GM10248 (cell line): ENCODE data around the gene CELSR3.

Experiments used
- CTCF ChIA-PET: fragments of 300-600 bp; sonication (Branson Sonifier 250); formaldehyde crosslinking; extraction: SDS; loops from one replicate; lab custom pipeline; 2021; ENCODE audit warnings: antibody characterized with exemption; lab: Yijun Ruan, JAX
- POLR2A ChIA-PET: fragments of 350-650 bp; sonication (Branson Sonifier 250); formaldehyde crosslinking; extraction: SDS; loops from one replicate; lab custom pipeline; 2020; ENCODE audit warnings: antibody characterized with exemption; lab: Yijun Ruan, JAX
- DNase-seq: peaks from one replicate; pipeline ENCODE4 v3.0.0; 2012; ENCODE audit errors: extremely low spot score
- CTCF ChIP-seq: IDR thresholded peaks from 2 replicates; pipeline ENCODE4 v1.5.1; 2012; ENCODE audit warnings: mild to moderate bottlenecking, low read depth; ENCODE audit errors: extremely low read depth, missing control alignments, control extremely low read depth

The CELSR3 gene

GRCh38 chr3:48635222-48636021 lies 27.3 kb downstream of the CELSR3 start, which contains the start of gene SLC26A6:
SLC26A6 (minus strand) TSS chr3:48635461; CDS start chr3:48635393, 68 bp downstream.
- POLR2A ChIA-PET: interaction anchor here (0.7 to 1.1 kb wide), 6 partner anchors 8 to 53 kb away, joined by 3 to 4 read pairs (median 3); no protein-coding TSS in a partner anchor
- DNase-seq: peak; percentile 100
- CTCF ChIA-PET: interaction anchor here (0.9 to 3.6 kb wide), 31 partner anchors 10 to 368 kb away, joined by 3 to 43 read pairs (median 5); partner anchors contain the start of genes CELSR3 and UQCRC1
- TF ChIP-seq CTCF: peak; percentile 74

GRCh38 chr3:48634661-48635221 lies 27.9 kb downstream of the CELSR3 start:
- peak; percentile 75 for DNase-seq
- POLR2A ChIA-PET: interaction anchor here (0.8 to 1.1 kb wide), 3 partner anchors 7 to 54 kb away, joined by 3 read pairs; no protein-coding TSS in a partner anchor
- TF ChIP-seq CTCF: no peak
- CTCF ChIA-PET: interaction anchor here (0.9 to 3.6 kb wide), 26 partner anchors 10 to 367 kb away, joined by 3 to 43 read pairs (median 6); partner anchors contain the start of genes CELSR3 and UQCRC1

GRCh38 chr3:48633743-48634142 lies 28.9 kb downstream of the CELSR3 start:
- CTCF ChIA-PET: interaction anchor here (1.8 to 3.6 kb wide), 6 partner anchors 9 to 233 kb away, joined by 5 to 43 read pairs (median 17); no protein-coding TSS in a partner anchor
- DNase-seq: no peak
- POLR2A ChIA-PET: no interaction called here
- no peak for TF ChIP-seq CTCF

- POLR2A ChIA-PET: no interaction called here
- no peak for TF ChIP-seq CTCF
- DNase-seq: no peak
- CTCF ChIA-PET: interaction anchor here (1.8 to 3.6 kb wide), 5 partner anchors 8 to 233 kb away, joined by 7 to 43 read pairs (median 18); no protein-coding TSS in a partner anchor
These were observed 29.4 kb downstream of the CELSR3 start for GRCh38 chr3:48633256-48633655.

GRCh38 chr3:48631516-48632448 lies 30.9 kb downstream of the CELSR3 start:
- POLR2A ChIA-PET: no interaction called here
- TF ChIP-seq CTCF: no peak
- CTCF ChIA-PET: interaction anchor here (1.2 kb wide), 1 partner anchor 75 kb away, joined by 3 read pairs; the partner anchor contains the start of gene PFKFB4
- no peak for DNase-seq
